Right lobe of liver (tissue), 4 donors: Measurements from ENCODE around the gene PNKP.

ENCODE experiments used
- POLR2A ChIP-seq: fragments of 450-650 bp; IDR thresholded peaks from one replicate; pipeline ENCODE4 v1.6.1; 2017; ENCODE audit warnings: antibody characterized with exemption, mild to moderate bottlenecking
- TF ChIP-seq, protein P1 (sequence below), 4 donors: fragments of 200-600 bp in 3 of 4; fragments of 450-650 bp in 1 of 4; IDR thresholded peaks; one replicate each; pipeline versions ENCODE4 v1.5.1 to v1.8.0; 2016 to 2022; ENCODE audit warnings: antibody characterized with exemption in 4 of 4, mild to moderate bottlenecking in 2 of 4
- donor health status: DM: no; HTN: no; CAD: no.
- donor health status: DM: no; HTN: no; CAD: no.
- donor health status: DM: no; HTN: yes; CAD: no.

DNA sequence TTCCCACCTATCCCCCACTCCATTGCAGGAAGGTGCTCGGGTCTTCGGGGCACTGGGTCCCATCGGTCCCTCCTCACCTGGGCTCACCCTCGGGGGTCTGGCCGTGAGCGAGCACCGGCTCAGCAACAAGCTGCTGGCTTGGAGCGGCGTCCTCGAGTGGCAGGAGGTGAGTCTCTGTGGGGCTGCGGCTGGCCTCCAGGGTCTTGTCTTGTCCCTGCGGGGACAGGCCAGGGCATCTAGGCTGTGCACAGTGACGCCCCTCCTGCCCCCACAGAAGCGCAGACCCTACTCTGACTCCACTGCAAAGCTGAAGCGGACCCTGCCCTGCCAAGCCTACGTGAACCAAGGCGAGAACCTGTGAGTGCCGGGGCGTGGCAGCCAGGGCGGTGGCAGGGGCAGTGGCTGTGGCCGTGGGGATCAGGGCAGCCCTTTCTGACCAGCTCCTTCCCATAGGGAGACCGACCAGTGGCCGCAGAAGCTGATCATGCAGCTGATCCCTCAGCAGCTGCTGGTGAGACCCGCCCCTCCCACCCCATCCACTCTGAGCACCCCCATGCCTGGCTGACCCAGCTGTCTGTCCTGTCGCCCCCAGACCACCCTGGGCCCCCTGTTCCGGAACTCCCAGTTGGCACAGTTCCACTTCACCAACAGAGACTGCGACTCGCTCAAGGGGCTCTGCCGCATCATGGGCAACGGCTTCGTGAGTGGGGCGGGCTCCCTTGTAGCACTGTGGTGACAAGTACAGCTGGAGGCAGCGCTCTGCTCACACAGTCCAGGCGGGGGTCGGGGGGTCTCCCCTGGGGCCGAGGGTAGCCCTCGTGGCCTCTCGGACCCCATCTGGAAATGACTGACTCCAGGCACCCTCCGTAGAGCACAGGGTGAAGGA lies 12.8 kb downstream of the PNKP start:
- TF ChIP-seq, protein P1, sequence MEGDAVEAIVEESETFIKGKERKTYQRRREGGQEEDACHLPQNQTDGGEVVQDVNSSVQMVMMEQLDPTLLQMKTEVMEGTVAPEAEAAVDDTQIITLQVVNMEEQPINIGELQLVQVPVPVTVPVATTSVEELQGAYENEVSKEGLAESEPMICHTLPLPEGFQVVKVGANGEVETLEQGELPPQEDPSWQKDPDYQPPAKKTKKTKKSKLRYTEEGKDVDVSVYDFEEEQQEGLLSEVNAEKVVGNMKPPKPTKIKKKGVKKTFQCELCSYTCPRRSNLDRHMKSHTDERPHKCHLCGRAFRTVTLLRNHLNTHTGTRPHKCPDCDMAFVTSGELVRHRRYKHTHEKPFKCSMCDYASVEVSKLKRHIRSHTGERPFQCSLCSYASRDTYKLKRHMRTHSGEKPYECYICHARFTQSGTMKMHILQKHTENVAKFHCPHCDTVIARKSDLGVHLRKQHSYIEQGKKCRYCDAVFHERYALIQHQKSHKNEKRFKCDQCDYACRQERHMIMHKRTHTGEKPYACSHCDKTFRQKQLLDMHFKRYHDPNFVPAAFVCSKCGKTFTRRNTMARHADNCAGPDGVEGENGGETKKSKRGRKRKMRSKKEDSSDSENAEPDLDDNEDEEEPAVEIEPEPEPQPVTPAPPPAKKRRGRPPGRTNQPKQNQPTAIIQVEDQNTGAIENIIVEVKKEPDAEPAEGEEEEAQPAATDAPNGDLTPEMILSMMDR (IDR thresholded peaks at IDR 0.05), result no peak
- TF ChIP-seq POLR2A, result no peak
